H1 (cell line): Measurements from ENCODE around the gene IL19.

Source experiments
- BACH1 ChIP-seq: IDR thresholded peaks from 2 replicates; pipeline ENCODE4 v1.6.1; 2012; ENCODE audit warnings: low read length, improper control_type of control experiment
- CEBPB ChIP-seq: IDR thresholded peaks from 2 replicates; pipeline ENCODE4 v1.6.1; 2012; ENCODE audit warnings: low read depth, low read length
- CTCF ChIP-seq, 3 experiments: IDR thresholded peaks; 1 replicate in 2 of 3; 2 replicates in 1 of 3; pipeline versions ENCODE4 v1.5.1 to v1.6.1; 2011; ENCODE audit warnings: low read length in 3 of 3, mild to moderate bottlenecking in 3 of 3, inconsistent platforms in 2 of 3, low read depth in 1 of 3, moderate library complexity in 1 of 3; ENCODE audit not compliant: insufficient read depth in 1 of 3; ENCODE audit errors: control extremely low read depth in 1 of 3
- EP300 ChIP-seq, 2 experiments: IDR thresholded peaks; 1 replicate in 1 of 2; 2 replicates in 1 of 2; pipeline ENCODE4 v1.6.1; 2011 to 2012; ENCODE audit warnings: low read depth in 2 of 2, low read length in 2 of 2, mild to moderate bottlenecking in 2 of 2, borderline replicate concordance in 1 of 2, inconsistent platforms in 1 of 2, moderate library complexity in 1 of 2
- GABPA ChIP-seq: IDR thresholded peaks from 2 replicates; pipeline ENCODE4 v1.6.1; 2011; ENCODE audit warnings: mild to moderate bottlenecking, low read length, moderate library complexity, borderline replicate concordance; ENCODE audit not compliant: insufficient read depth
- HDAC2 ChIP-seq, 2 experiments: fragments of 300-600 bp in 1 of 2; sonication (generic) in 1 of 2; IDR thresholded peaks; 2 replicates each; pipeline ENCODE4 v1.6.1; 2011 to 2012; ENCODE audit warnings: low read depth in 2 of 2, low read length in 2 of 2, mild to moderate bottlenecking in 2 of 2, moderate library complexity in 2 of 2, borderline replicate concordance in 1 of 2, inconsistent platforms in 1 of 2
- HDAC6 ChIP-seq: IDR thresholded peaks from one replicate; pipeline ENCODE4 v1.7.1; 2012; ENCODE audit warnings: low read depth, mild to moderate bottlenecking, inconsistent platforms, low read length, moderate library complexity
- KDM1A ChIP-seq: fragments of 200-600, 300-600 bp; sonication (generic); IDR thresholded peaks from 2 replicates; pipeline ENCODE4 v1.7.1; 2016; ENCODE audit warnings: mild to moderate bottlenecking, low read length, borderline replicate concordance
- PHF8 ChIP-seq: fragments of 200-600 bp; sonication (generic); conservative IDR thresholded peaks from 2 replicates; pipeline ENCODE4 v1.7.1; 2012; ENCODE audit warnings: low read depth, mild to moderate bottlenecking, inconsistent platforms, low read length, moderate library complexity
- POLR2A ChIP-seq, 2 experiments: IDR thresholded peaks; 1 replicate in 1 of 2; 2 replicates in 1 of 2; pipeline ENCODE4 v1.6.1; 2011; ENCODE audit warnings: low read depth in 2 of 2, low read length in 2 of 2, mild to moderate bottlenecking in 2 of 2; ENCODE audit errors: control extremely low read depth in 1 of 2
- RBBP5 ChIP-seq: IDR thresholded peaks from 2 replicates; pipeline ENCODE4 v1.7.1; 2012; ENCODE audit warnings: low read depth, mild to moderate bottlenecking, inconsistent platforms, low read length, moderate library complexity, borderline replicate concordance
- RFX5 ChIP-seq: IDR thresholded peaks from 2 replicates; pipeline ENCODE4 v1.6.1; 2011; ENCODE audit warnings: low read depth, low read length, improper control_type of control experiment, borderline replicate concordance
- SP4 ChIP-seq: IDR thresholded peaks from 2 replicates; pipeline ENCODE4 v1.6.1; 2012; ENCODE audit warnings: low read length, inconsistent platforms
- TBP ChIP-seq: IDR thresholded peaks from 2 replicates; pipeline ENCODE4 v1.6.1; 2011; ENCODE audit warnings: low read depth, low read length, improper control_type of control experiment

- peak; percentile 66 to 87 (median 86) for TF ChIP-seq CTCF (IDR thresholded peaks at IDR 0.05; ENCODE audit: control extremely low read depth in 1 of 3, insufficient read depth in 1 of 3, low read depth in 1 of 3, low read length in 3 of 3)
- no peak for TF ChIP-seq CEBPB
- TF ChIP-seq TBP = no peak
- TF ChIP-seq RBBP5 = no peak
- no peak for TF ChIP-seq KDM1A
- TF ChIP-seq EP300 (IDR thresholded peaks at IDR 0.05; ENCODE audit: borderline replicate concordance in 1 of 2, low read depth in 2 of 2, low read length in 2 of 2) = no peak
- no peak for TF ChIP-seq GABPA
- no peak for TF ChIP-seq POLR2A (IDR thresholded peaks at IDR 0.05; ENCODE audit: control extremely low read depth in 1 of 2, low read depth in 2 of 2, low read length in 2 of 2)
- TF ChIP-seq PHF8 = no peak
- TF ChIP-seq BACH1 = no peak
- no peak for TF ChIP-seq SP4
- TF ChIP-seq HDAC6 = no peak
- TF ChIP-seq RFX5 = no peak
- no peak for TF ChIP-seq HDAC2 (IDR thresholded peaks at IDR 0.05; ENCODE audit: borderline replicate concordance in 1 of 2, low read depth in 2 of 2, low read length in 2 of 2)
Observed at GRCh38 chr1:206734499-206735142, 36.0 kb upstream of the IL19 start.
